Right forelimb (tissue), 1 donor: ENCODE measurements around the gene PIEZO2.

Experiments used
- DNase-seq: peaks from one replicate; pipeline ENCODE4 v3.0.0-alpha.2; 2018

The PIEZO2 gene

GRCh38 chr18:11112286-11112685, 37.1 kb downstream of the PIEZO2 start:
- DNase-seq = no peak

GRCh38 chr18:11110509-11110908, 38.9 kb downstream of the PIEZO2 start:
- DNase-seq = no peak

- no peak for DNase-seq
Observed at GRCh38 chr18:11108947-11109346, 40.4 kb downstream of the PIEZO2 start.

GRCh38 chr18:11106894-11107293, 42.5 kb downstream of the PIEZO2 start:
- no peak for DNase-seq

- DNase-seq = no peak
Observed at GRCh38 chr18:11105463-11105862, 43.9 kb downstream of the PIEZO2 start.

GRCh38 chr18:11104307-11104706, 45.1 kb downstream of the PIEZO2 start:
- DNase-seq = no peak

GRCh38 chr18:11096839-11097750, 52.3 kb downstream of the PIEZO2 start:
- DNase-seq = no peak

GRCh38 chr18:11096411-11096810, 53.0 kb downstream of the PIEZO2 start:
- DNase-seq = no peak

- DNase-seq = no peak
Observed at GRCh38 chr18:11095674-11096293, 53.6 kb downstream of the PIEZO2 start.

GRCh38 chr18:11095211-11095610, 54.2 kb downstream of the PIEZO2 start:
- no peak for DNase-seq

- DNase-seq = no peak
Observed at GRCh38 chr18:11091746-11092145, 57.6 kb downstream of the PIEZO2 start.

- no peak for DNase-seq
Observed at GRCh38 chr18:11089931-11090715, 59.2 kb downstream of the PIEZO2 start.

- DNase-seq = no peak
Observed at GRCh38 chr18:11081009-11081532, 68.3 kb downstream of the PIEZO2 start.

GRCh38 chr18:11078491-11078890, 70.9 kb downstream of the PIEZO2 start:
- no peak for DNase-seq

GRCh38 chr18:11077548-11078187, 71.7 kb downstream of the PIEZO2 start:
- no peak for DNase-seq

GRCh38 chr18:11074889-11075288, 74.5 kb downstream of the PIEZO2 start:
- no peak for DNase-seq

GRCh38 chr18:11073971-11074370, 75.4 kb downstream of the PIEZO2 start:
- DNase-seq = no peak

GRCh38 chr18:11072632-11073031, 76.7 kb downstream of the PIEZO2 start:
- DNase-seq = no peak

GRCh38 chr18:11071300-11071699, 78.1 kb downstream of the PIEZO2 start:
- no peak for DNase-seq

- no peak for DNase-seq
Observed at GRCh38 chr18:11070593-11070992, 78.8 kb downstream of the PIEZO2 start.

GRCh38 chr18:11066038-11066437, 83.3 kb downstream of the PIEZO2 start:
- no peak for DNase-seq

GRCh38 chr18:11064727-11065460, 84.5 kb downstream of the PIEZO2 start:
- no peak for DNase-seq
